ENCODE measurements around the gene RPS10.

RPS10 gene

GRCh38 chr6:34445313-34445860, 19.5 kb upstream of the RPS10 start:
- no peaks in the 10 kb centered on the region for H3K9me3 Mint-ChIP-seq
- no peak overlapping the region for H3K27ac Mint-ChIP-seq
- H3K4me1 Mint-ChIP-seq, result peaks cover 6% of the 10 kb centered on the region
- H3K36me3 Mint-ChIP-seq (ENCODE audit: low read depth), result no peaks in the 10 kb centered on the region
- no peak overlapping the region for H3K4me3 Mint-ChIP-seq
- H3K27me3 Mint-ChIP-seq (ENCODE audit: low read depth), result no peaks in the 10 kb centered on the region
- TF ChIP-seq, protein P1, sequence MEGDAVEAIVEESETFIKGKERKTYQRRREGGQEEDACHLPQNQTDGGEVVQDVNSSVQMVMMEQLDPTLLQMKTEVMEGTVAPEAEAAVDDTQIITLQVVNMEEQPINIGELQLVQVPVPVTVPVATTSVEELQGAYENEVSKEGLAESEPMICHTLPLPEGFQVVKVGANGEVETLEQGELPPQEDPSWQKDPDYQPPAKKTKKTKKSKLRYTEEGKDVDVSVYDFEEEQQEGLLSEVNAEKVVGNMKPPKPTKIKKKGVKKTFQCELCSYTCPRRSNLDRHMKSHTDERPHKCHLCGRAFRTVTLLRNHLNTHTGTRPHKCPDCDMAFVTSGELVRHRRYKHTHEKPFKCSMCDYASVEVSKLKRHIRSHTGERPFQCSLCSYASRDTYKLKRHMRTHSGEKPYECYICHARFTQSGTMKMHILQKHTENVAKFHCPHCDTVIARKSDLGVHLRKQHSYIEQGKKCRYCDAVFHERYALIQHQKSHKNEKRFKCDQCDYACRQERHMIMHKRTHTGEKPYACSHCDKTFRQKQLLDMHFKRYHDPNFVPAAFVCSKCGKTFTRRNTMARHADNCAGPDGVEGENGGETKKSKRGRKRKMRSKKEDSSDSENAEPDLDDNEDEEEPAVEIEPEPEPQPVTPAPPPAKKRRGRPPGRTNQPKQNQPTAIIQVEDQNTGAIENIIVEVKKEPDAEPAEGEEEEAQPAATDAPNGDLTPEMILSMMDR (IDR thresholded peaks at IDR 0.05; ENCODE audit: unreplicated experiment in 3 of 3), result no peak

- peaks cover 3% of the 10 kb centered on the region for H3K9me3 Mint-ChIP-seq
- no peak overlapping the region for H3K27ac Mint-ChIP-seq
- no peaks in the 10 kb centered on the region for H3K4me1 Mint-ChIP-seq
- H3K36me3 Mint-ChIP-seq (ENCODE audit: low read depth), result no peaks in the 10 kb centered on the region
- TF ChIP-seq, protein P1 (IDR thresholded peaks at IDR 0.05; ENCODE audit: unreplicated experiment in 3 of 3), result no peak
- no peaks in the 10 kb centered on the region for H3K27me3 Mint-ChIP-seq (ENCODE audit: low read depth)
- H3K4me3 Mint-ChIP-seq, result no peak overlapping the region
These were observed 15.7 kb upstream of the RPS10 start for GRCh38 chr6:34441526-34441925.

- Mint-ChIP-seq H3K9me3 (peaks cover 3% of the 10 kb centered on the region), H3K36me3 (ENCODE audit: low read depth) (no peaks in the 10 kb centered on the region), H3K27ac (no peak overlapping the region), H3K4me3 (no peak overlapping the region), H3K4me1 (no peaks in the 10 kb centered on the region), H3K27me3 (ENCODE audit: low read depth) (no peaks in the 10 kb centered on the region)
- TF ChIP-seq, protein P1 (IDR thresholded peaks at IDR 0.05; ENCODE audit: unreplicated experiment in 3 of 3), result no peak
These were observed 13.6 kb upstream of the RPS10 start for GRCh38 chr6:34439442-34439841.

GRCh38 chr6:34438705-34439104, 12.8 kb upstream of the RPS10 start:
- no peaks in the 10 kb centered on the region for H3K27me3 Mint-ChIP-seq (ENCODE audit: low read depth)
- peaks cover 3% of the 10 kb centered on the region for H3K9me3 Mint-ChIP-seq
- TF ChIP-seq, protein P1 (IDR thresholded peaks at IDR 0.05; ENCODE audit: unreplicated experiment in 3 of 3), result no peak
- no peak overlapping the region for H3K27ac Mint-ChIP-seq
- H3K4me1 Mint-ChIP-seq, result no peaks in the 10 kb centered on the region
- no peak overlapping the region for H3K4me3 Mint-ChIP-seq
- H3K36me3 Mint-ChIP-seq (ENCODE audit: low read depth), result no peaks in the 10 kb centered on the region

GRCh38 chr6:34437644-34437970, 11.7 kb upstream of the RPS10 start:
- no peaks in the 10 kb centered on the region for H3K27me3 Mint-ChIP-seq (ENCODE audit: low read depth)
- TF ChIP-seq, protein P1 (IDR thresholded peaks at IDR 0.05; ENCODE audit: unreplicated experiment in 3 of 3), result no peak
- no peaks in the 10 kb centered on the region for H3K36me3 Mint-ChIP-seq (ENCODE audit: low read depth)
- H3K4me1 Mint-ChIP-seq, result no peaks in the 10 kb centered on the region
- H3K27ac Mint-ChIP-seq, result no peak overlapping the region
- no peak overlapping the region for H3K4me3 Mint-ChIP-seq
- H3K9me3 Mint-ChIP-seq, result peaks cover 3% of the 10 kb centered on the region

DNA sequence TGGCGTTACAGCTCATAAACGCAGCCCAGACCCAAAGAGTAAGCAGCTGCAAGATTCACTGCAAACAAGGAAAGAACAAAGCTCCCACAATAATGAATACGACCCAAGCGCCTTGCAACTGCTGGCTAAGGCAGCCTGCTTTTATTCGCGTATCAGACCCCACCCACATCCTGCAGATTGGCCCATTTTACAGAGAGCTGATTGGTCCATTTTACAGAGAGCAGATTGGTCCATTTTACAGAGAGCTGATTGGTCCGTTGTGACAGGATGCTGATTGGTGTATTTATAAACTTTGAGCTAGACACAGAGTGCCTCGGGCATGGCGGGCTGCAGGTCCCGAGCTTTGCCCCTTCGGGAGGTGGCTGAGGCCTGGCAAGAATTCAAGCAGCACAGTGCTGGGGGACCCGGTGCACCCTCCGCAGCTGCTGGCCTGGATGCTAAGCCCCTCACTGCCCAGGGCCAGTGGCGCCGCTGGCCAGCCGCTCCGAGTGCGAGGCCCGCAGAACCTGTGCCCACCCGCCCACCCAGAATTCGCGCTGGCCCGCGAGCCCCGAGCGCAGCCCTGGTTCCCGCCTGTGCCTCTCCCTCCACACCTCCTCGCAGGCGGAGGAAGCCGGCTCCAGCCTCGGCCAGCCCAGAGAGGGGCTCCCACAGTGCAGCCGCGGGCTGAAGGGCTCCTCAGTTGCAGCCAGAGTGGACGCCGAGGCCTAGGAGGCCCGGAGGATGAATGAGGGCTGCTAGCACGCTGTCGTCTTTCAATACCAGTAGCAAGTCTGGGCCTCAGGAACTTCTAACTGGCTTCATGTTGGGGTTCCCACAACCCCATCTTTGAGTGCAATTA, 11.2 kb upstream of the RPS10 start:
- Mint-ChIP-seq H3K27me3 (ENCODE audit: low read depth) (no peaks in the 10 kb centered on the region), H3K9me3 (peaks cover 3% of the 10 kb centered on the region), H3K4me1 (no peaks in the 10 kb centered on the region), H3K36me3 (ENCODE audit: low read depth) (no peaks in the 10 kb centered on the region), H3K27ac (no peak overlapping the region), H3K4me3 (no peak overlapping the region)
- TF ChIP-seq, protein P1 (IDR thresholded peaks at IDR 0.05; ENCODE audit: unreplicated experiment in 3 of 3), result no peak

Measured in nephron (organoid).